Pancreas (tissue), 10 donors: ENCODE data around the gene GOLT1A. TPM values are rescaled to one million over a fixed set of nuclear protein-coding genes. Genes with fewer than 3 reads are reported as not detected.

Source experiments
- ATAC-seq, 4 donors: fragments of 200-7000 bp; cut with Tn5 transposase; one replicate each; pipeline versions ENCODE4 v1.8.0 to v1.9.1; 2020; ENCODE audit warnings: mild to moderate bottlenecking in 4 of 4, moderate library complexity in 4 of 4
- DNase-seq, 6 donors: peaks; one replicate each; pipeline ENCODE4 v3.0.0-alpha.2; 2020
- FAIRE-seq: peaks from 2 replicates; lab custom pipeline; 2012; peaks lifted over from hg19 to GRCh38; lab: Jason Lieb, UNC
- H3K27ac ChIP-seq, 4 donors: fragments of 200-600 bp; sonication (generic); 1 replicate in 3 of 4; 2 replicates in 1 of 4; pipeline versions ENCODE4 v1.5.0 to v1.8.0; 2020
- H3K27me3 ChIP-seq, 4 donors: fragments of 200-600 bp; one replicate each; pipeline ENCODE4 v1.8.0; 2021
- H3K36me3 ChIP-seq, 3 donors: fragments of 200-600 bp; sonication (generic) in 1 of 3; one replicate each; pipeline versions ENCODE4 v1.5.0 to v1.8.0; 2020 to 2021
- H3K4me1 ChIP-seq, 3 donors: fragments of 200-600 bp; one replicate each; pipeline ENCODE4 v1.8.0; 2021
- H3K4me3 ChIP-seq, 4 donors: fragments of 200-600 bp; sonication (generic) in 2 of 4; one replicate each; pipeline versions ENCODE4 v1.5.0 to v1.8.0; 2020 to 2021
- H3K9me3 ChIP-seq, 4 donors: fragments of 200-600 bp; one replicate each; pipeline ENCODE4 v1.8.0; 2021
- CTCF ChIP-seq, 4 donors: fragments of 200-600 bp; sonication (generic) in 3 of 4; IDR thresholded peaks; one replicate each; pipeline versions ENCODE4 v1.5.0 to v1.8.0; 2021; ENCODE audit warnings: antibody characterized with exemption in 4 of 4
- WGBS, 2 donors: extraction: QIAGEN DNeasy Blood & Tissue Kit; methylation state at CpG; one replicate each; pipeline ENCODE4 v1.1.7; 2013; 5-methylcytosine and 5-hydroxymethylcytosine counted together
- intact Hi-C, 3 donors: fragments of 100-400 bp; cut with DNase I; formaldehyde crosslinking; loops; one replicate each; pipeline versions ENCODE4 v1.11.1 to v1.14.2; 2022
- polyA plus RNA-seq, 2 donors: library from polyadenylated mRNA; stranded (reverse); fragments of 200-250 nt; gene quantifications; one replicate each; pipeline ENCODE4 v1.2.3, GENCODE V29; 2013
- total RNA-seq, 6 donors: library from RNA; stranded (reverse); fragmentation: NEBNext Ultra II Directional in 4 of 6; extraction: Animal tissue kit (Norgen Biotek cat#: 25700) in 4 of 6; gene quantifications; one replicate each; pipeline versions ENCODE4 v1.2.1 to v1.2.4, GENCODE V29; 2021 to 2023
- donor health status: healthy with polysubstance abuse.
- donor health status: DM: no; HTN: no; CAD: no; lungs with moderate emphysema.
- donor health status: DM: no; HTN: no; CAD: no.
- donor health status: control.
- donor health status: control.
- donor health status: Bipolar disorder and iron deficiency.
- donor health status: DM: yes; HTN: yes; CAD: no.
- donor health status: DM: no; HTN: no; CAD: no.
- donor health status: DM: no; HTN: no; CAD: no.
- donor health status: DM: yes; HTN: yes; CAD: no.

The GOLT1A gene
- total and polyA plus RNA-seq, 8 donors = 6.0 to 38.8 (median 8.4) TPM

GRCh38 chr1:204186597-204186996 lies 27.2 kb downstream of the GOLT1A start:
- H3K4me1 ChIP-seq = no peaks in the 10 kb centered on the region
- FAIRE-seq = no peak
- WGBS, 2 donors = 62 to 77% methylated on average over 10 of the region's 10 CpGs
- no peak overlapping the region for H3K4me3 ChIP-seq
- TF ChIP-seq CTCF (IDR thresholded peaks at IDR 0.05) = no peak
- peaks cover 0 to 3% (median 0%) of the 10 kb centered on the region in 4 donors for H3K27me3 ChIP-seq
- intact Hi-C loops = no loop called here
- ATAC-seq = no peak
- DNase-seq = no peak
- H3K27ac ChIP-seq = no peak overlapping the region
- no peaks in the 10 kb centered on the region for H3K36me3 ChIP-seq
- no peaks in the 10 kb centered on the region for H3K9me3 ChIP-seq

GRCh38 chr1:204181116-204181515 lies 32.7 kb downstream of the GOLT1A start:
- FAIRE-seq = no peak
- no peak for TF ChIP-seq CTCF (IDR thresholded peaks at IDR 0.05)
- H3K27ac ChIP-seq = no peak overlapping the region
- H3K36me3 ChIP-seq = no peaks in the 10 kb centered on the region
- no peaks in the 10 kb centered on the region for H3K4me1 ChIP-seq
- no peak for ATAC-seq
- no peaks in the 10 kb centered on the region for H3K9me3 ChIP-seq
- WGBS, 2 donors = 44 to 47% methylated on average over 1 of the region's 1 CpG
- DNase-seq = no peak
- H3K27me3 ChIP-seq = no peaks in the 10 kb centered on the region
- no peak overlapping the region for H3K4me3 ChIP-seq
- intact Hi-C loops = no loop called here

DNA sequence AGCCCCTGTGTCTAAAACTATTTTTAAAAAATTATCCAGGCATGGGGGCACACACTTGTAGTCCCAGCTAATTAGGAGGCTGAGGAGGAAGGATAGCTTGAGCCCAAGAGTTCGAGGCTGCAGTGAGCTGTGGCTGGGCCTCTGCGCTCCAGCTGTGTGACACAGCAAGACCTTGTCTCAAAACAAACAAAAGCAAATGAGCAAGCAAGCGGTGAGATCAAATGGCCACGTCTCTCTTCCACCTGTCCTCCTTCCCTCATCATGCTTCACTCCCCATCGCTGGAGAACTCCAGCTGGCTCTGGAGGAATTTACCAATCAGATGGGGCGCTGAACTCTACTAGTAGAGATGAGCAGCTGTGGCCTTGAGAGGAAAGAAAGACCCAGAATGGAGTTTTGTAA lies 33.7 kb downstream of the GOLT1A start:
- FAIRE-seq (no peak), DNase-seq (no peak), ATAC-seq (no peak)
- 63 to 73% methylated on average over 6 of the region's 6 CpGs for WGBS, 2 donors
- no peaks in the 10 kb centered on the region for H3K4me1 ChIP-seq
- H3K36me3 ChIP-seq = no peaks in the 10 kb centered on the region
- no peak overlapping the region for H3K4me3 ChIP-seq
- no peaks in the 10 kb centered on the region for H3K9me3 ChIP-seq
- no peaks in the 10 kb centered on the region for H3K27me3 ChIP-seq
- H3K27ac ChIP-seq = no peak overlapping the region
- no peak for TF ChIP-seq CTCF (IDR thresholded peaks at IDR 0.05)
- intact Hi-C loops = no loop called here

- no peak for ATAC-seq
- FAIRE-seq = no peak
- no peak overlapping the region for H3K4me3 ChIP-seq
- no peak overlapping the region for H3K27ac ChIP-seq
- DNase-seq = no peak
- H3K9me3 ChIP-seq = no peaks in the 10 kb centered on the region
- H3K36me3 ChIP-seq = no peaks in the 10 kb centered on the region
- intact Hi-C loops = no loop called here
- H3K27me3 ChIP-seq = no peaks in the 10 kb centered on the region
- H3K4me1 ChIP-seq = no peaks in the 10 kb centered on the region
- 81 to 88% methylated on average over 7 of the region's 7 CpGs for WGBS, 2 donors
- TF ChIP-seq CTCF (IDR thresholded peaks at IDR 0.05) = no peak
Measured at GRCh38 chr1:204178487-204179281, 35.1 kb downstream of the GOLT1A start.

GRCh38 chr1:204177133-204177532 lies 36.7 kb downstream of the GOLT1A start:
- WGBS, 2 donors = 51 to 55% methylated on average over 4 of the region's 4 CpGs
- ATAC-seq (no peak), FAIRE-seq (no peak), DNase-seq (no peak)
- intact Hi-C loops = no loop called here
- Histone ChIP-seq H3K36me3 (no peaks in the 10 kb centered on the region), H3K4me3 (no peak overlapping the region), H3K27ac (no peak overlapping the region), H3K4me1 (peaks cover 0 to 2% (median 0%) of the 10 kb centered on the region in 3 donors), H3K27me3 (no peaks in the 10 kb centered on the region), H3K9me3 (no peaks in the 10 kb centered on the region)
- TF ChIP-seq CTCF (IDR thresholded peaks at IDR 0.05) = no peak
